SU-DHL-6 (cell line): ENCODE measurements around the gene UNC5B.

Experiments
- CTCF ChIP-seq: fragments of 200-600 bp; sonication (generic); IDR thresholded peaks from one replicate; pipeline ENCODE4 v1.5.1; 2017; ENCODE audit warnings: antibody characterized with exemption, mild to moderate bottlenecking, low read length, moderate library complexity; ENCODE audit not compliant: insufficient read depth, poor library complexity, severe bottlenecking
- EZH2phosphoT487 ChIP-seq: fragments of 200-600 bp; sonication (generic), shearing (Covaris generic); conservative IDR thresholded peaks from 2 replicates; pipeline ENCODE4 v1.6.1; 2018; ENCODE audit warnings: mild to moderate bottlenecking, antibody characterized with exemption, low read length, moderate library complexity, mixed read lengths

- TF ChIP-seq CTCF (no peak), EZH2phosphoT487 (no peak)
Observed at GRCh38 chr10:71249996-71250395, 37.6 kb downstream of the UNC5B start.
